Measurements from ENCODE around the gene OPCML. TPM values are rescaled to one million over a fixed set of nuclear protein-coding genes. Genes with fewer than 3 reads are reported as not detected.

Gene OPCML
- total RNA-seq, 1 experiment from 2014 or later: 0.58 TPM

DNA sequence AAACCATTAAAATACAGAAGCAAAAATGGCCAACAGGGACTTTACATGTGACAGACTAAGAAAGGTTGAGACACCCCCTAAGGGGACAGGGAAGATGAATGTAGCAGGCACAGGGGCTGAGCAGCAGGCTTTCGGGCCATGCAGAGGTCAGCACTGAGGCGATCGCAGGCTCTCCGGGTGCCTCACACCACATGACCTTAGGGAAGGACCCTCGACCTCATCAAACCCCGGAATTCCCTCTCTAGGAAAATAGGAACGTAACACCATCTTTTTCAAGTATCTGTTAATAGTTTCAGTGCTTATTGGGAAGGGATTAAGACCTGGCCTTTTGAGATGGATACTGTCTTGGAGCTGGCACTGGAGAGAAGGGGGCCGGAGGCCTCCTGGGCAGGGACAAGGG, 27.4 kb downstream of the OPCML start:
- H3K36me3 ChIP-seq: no peaks in the 10 kb centered on the region
- DNase-seq (ENCODE audit: low read depth in 1 of 2, low spot score in 2 of 2): no peak
- no peaks in the 10 kb centered on the region for H3K4me1 ChIP-seq (replicated peaks)
- no peaks in the 10 kb centered on the region for H3K27me3 ChIP-seq (replicated peaks)
- H3K9me3 ChIP-seq (replicated peaks): no peaks in the 10 kb centered on the region
- H3K4me3 ChIP-seq: no peak overlapping the region
- no peak overlapping the region for H3K27ac ChIP-seq

DNA sequence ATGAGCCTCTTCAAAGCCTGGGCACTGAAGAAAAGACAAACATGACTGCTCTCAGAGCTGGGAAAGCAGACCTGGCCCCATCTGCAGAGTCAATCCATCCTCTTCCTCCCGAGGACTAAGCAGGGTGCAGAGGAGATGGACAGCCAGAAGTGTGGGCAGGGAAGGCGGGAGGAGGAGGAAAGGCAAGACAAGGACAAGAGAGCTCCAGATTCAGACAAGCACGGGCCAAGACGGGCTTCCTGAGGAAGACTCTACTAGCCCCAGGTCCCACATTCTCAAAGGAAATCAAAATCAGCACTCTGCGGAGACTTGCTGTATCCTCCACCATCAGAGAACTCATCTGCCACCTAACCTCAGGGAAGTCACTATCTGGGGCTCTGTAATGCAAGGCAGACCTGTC, 28.5 kb downstream of the OPCML start:
- Histone ChIP-seq H3K4me3 (no peak overlapping the region), H3K9me3 (replicated peaks) (no peaks in the 10 kb centered on the region), H3K27ac (no peak overlapping the region), H3K36me3 (no peaks in the 10 kb centered on the region), H3K4me1 (replicated peaks) (no peaks in the 10 kb centered on the region), H3K27me3 (replicated peaks) (no peaks in the 10 kb centered on the region)
- no peak for DNase-seq (ENCODE audit: low read depth in 1 of 2, low spot score in 2 of 2)

DNA sequence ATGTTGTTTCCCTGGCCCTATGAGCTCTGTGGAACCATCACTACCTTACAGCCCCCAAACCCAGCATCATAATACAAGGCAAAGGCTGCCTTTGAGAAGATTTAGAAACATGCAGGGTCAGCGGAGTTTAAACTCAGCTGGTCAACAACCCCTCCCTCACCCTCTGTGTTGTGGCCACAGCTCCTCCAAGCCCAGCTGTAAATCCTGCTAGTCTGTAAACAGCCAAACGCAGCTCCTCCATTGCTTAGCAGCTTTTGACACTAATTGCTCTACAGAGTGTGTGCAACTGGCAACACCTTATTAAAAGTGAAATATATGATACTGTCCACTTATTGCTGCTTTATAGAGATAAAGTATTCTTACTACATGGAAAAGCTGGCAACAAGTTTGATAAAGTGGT, 29.1 kb downstream of the OPCML start:
- no peaks in the 10 kb centered on the region for H3K36me3 ChIP-seq

DNA sequence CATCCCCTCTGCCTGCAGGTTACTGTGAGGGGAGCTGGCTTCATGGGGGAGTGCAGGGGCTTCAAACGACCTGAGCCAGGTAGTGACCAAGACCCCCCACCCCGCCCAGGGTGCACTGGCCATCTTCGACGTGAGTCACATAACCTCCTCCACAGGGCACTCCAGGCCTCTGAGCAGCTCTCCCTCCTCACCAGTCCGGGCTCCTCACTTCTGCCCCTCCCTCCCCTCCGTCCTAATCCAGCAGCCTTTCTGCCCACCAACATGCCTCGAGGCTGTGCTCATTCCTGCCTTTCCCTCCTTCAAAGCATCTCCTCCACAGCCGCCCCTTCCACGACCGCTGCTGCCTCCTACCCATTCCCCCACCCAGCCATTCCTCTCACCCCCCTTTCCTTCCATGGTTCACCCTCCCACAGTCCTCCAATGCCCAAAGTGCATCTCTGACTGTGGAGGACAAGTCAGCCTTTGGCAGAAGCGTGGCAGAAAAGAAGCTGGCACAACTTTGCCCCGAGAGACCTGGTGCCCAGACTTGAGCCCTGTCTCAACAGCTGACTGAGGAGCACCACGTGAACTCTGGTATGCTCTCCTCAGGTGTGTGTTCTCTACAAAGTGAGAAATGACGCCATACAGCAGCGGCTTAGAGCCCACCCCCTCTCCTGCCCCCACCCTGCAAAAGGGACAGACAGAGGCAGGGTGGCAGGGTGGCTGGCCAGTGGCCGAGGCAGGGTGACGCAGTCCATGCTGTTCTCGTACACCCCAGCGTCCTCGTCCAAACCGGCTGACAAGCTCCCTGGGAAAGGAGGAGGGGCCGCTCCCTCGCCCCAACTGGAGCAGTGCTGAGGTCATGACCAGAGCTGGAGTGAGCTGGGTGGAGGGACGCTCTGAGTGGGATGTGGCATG, 30.4 kb downstream of the OPCML start:
- Histone ChIP-seq H3K4me1 (replicated peaks) (no peaks in the 10 kb centered on the region), H3K9me3 (replicated peaks) (no peaks in the 10 kb centered on the region), H3K4me3 (no peak overlapping the region), H3K27ac (no peak overlapping the region), H3K27me3 (replicated peaks) (no peaks in the 10 kb centered on the region), H3K36me3 (no peaks in the 10 kb centered on the region)
- no peak for DNase-seq (ENCODE audit: low read depth in 1 of 2, low spot score in 2 of 2)

More for the DNA sequence above, 29.1 kb downstream of the OPCML start:
- Histone ChIP-seq H3K27me3 (replicated peaks) (no peaks in the 10 kb centered on the region), H3K4me1 (replicated peaks) (no peaks in the 10 kb centered on the region), H3K4me3 (no peak overlapping the region), H3K27ac (no peak overlapping the region), H3K9me3 (replicated peaks) (no peaks in the 10 kb centered on the region)
- no peak for DNase-seq (ENCODE audit: low read depth in 1 of 2, low spot score in 2 of 2)

DNA sequence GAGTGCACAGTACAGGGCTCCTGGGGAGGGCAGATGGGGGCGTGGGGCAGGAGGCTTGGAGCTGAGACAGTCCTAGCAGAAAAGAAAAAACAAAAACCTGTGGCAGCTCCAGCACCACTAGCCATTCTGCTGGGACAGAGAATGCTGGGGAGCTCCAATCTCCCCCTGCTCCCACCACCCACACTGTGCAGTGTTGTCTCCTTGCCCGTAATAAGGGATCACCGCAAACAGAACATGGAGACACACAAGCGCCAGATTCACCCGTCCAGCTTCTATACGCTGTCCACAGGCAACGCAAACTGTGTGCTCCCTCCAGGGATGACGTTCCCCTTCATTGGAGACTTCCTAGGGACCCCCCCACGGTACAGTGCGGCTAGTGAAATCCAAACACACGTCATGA, 31.4 kb downstream of the OPCML start:
- H3K4me3 ChIP-seq: no peak overlapping the region
- DNase-seq (ENCODE audit: low read depth in 1 of 2, low spot score in 2 of 2): no peak
- no peaks in the 10 kb centered on the region for H3K4me1 ChIP-seq (replicated peaks)
- H3K36me3 ChIP-seq: no peaks in the 10 kb centered on the region
- H3K9me3 ChIP-seq (replicated peaks): no peaks in the 10 kb centered on the region
- no peak overlapping the region for H3K27ac ChIP-seq
- no peaks in the 10 kb centered on the region for H3K27me3 ChIP-seq (replicated peaks)

DNA sequence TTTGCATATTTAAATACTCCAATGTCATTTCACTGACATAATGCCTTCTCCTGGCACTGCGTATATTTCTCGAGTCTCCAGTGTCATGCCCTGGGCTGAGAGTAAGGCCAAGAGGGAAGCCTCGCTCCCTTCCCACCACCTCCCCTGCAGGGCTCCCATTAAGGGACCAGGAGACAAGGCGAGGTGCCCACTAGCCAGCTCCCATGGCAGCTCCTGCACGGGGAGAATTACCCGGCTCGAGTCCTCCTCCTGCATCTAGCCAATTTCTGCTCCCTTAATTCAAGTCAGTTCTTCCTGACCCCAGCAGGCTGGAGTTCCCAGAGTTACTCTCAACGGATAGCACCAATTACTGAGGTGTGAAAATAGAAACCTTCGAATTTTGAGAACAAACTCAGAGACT, 31.9 kb downstream of the OPCML start:
- H3K9me3 ChIP-seq (replicated peaks): no peaks in the 10 kb centered on the region
- no peak overlapping the region for H3K4me3 ChIP-seq
- H3K27me3 ChIP-seq (replicated peaks): no peaks in the 10 kb centered on the region
- H3K36me3 ChIP-seq: no peaks in the 10 kb centered on the region
- H3K4me1 ChIP-seq (replicated peaks): no peaks in the 10 kb centered on the region
- no peak for DNase-seq (ENCODE audit: low read depth in 1 of 2, low spot score in 2 of 2)
- H3K27ac ChIP-seq: no peak overlapping the region

DNA sequence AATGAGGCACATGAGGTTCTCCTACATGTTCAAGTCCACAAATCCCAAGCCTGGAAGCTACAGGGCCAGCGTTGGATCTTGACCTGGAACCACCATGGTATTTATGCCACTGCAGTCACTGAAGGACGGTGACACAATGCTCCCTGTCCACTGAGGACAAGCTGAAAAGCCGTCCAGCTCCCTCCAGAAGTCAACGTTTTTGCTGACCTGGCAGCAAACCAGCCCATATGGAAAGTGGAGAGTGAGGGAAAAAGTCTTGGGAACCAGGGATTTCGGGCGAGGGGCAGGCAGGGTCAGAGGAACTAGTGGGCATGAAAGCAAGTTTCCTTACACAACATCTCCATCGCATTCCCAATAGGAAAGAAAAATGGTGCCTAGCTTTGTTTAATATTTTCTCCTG, 33.3 kb downstream of the OPCML start:
- H3K9me3 ChIP-seq (replicated peaks): no peaks in the 10 kb centered on the region
- no peaks in the 10 kb centered on the region for H3K4me1 ChIP-seq (replicated peaks)
- DNase-seq (ENCODE audit: low read depth in 1 of 2, low spot score in 2 of 2): no peak
- H3K36me3 ChIP-seq: no peaks in the 10 kb centered on the region
- no peaks in the 10 kb centered on the region for H3K27me3 ChIP-seq (replicated peaks)
- no peak overlapping the region for H3K27ac ChIP-seq
- no peak overlapping the region for H3K4me3 ChIP-seq

DNA sequence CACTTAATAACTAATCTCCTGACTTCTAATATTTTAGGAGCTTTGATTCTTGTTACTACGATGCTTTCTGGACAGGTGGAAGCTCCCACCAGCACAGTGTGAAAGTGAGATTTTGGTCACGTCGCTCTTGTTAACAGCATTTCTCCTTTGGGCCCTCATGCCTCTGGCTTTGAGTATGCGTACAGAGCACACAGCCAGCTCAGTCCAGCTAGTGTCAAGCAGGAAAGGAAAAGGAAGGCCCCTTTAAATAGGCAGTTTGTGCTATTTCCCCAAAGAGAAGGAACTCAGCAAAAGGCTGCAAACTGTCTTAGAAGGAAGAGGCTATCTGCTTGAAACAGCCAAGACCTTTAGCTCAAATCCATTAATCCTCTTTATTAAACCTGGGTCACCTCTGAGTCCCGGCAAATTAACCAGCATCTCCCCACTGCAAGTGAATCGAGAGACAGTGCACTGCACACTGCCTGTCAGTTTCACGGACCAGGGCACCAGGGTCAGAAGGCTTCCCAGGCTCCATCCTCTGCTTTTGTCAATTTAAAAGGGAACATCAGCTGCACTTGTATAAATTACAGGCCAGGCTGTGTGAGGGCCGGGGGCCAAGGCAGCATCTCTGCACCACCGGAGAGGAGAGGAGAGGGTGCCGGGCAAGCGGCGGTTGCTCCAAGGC, 34.7 kb downstream of the OPCML start:
- no peak for DNase-seq (ENCODE audit: low read depth in 1 of 2, low spot score in 2 of 2)
- Histone ChIP-seq H3K27me3 (replicated peaks) (no peaks in the 10 kb centered on the region), H3K27ac (no peak overlapping the region), H3K36me3 (no peaks in the 10 kb centered on the region), H3K4me3 (no peak overlapping the region), H3K9me3 (replicated peaks) (no peaks in the 10 kb centered on the region), H3K4me1 (replicated peaks) (no peaks in the 10 kb centered on the region)

DNA sequence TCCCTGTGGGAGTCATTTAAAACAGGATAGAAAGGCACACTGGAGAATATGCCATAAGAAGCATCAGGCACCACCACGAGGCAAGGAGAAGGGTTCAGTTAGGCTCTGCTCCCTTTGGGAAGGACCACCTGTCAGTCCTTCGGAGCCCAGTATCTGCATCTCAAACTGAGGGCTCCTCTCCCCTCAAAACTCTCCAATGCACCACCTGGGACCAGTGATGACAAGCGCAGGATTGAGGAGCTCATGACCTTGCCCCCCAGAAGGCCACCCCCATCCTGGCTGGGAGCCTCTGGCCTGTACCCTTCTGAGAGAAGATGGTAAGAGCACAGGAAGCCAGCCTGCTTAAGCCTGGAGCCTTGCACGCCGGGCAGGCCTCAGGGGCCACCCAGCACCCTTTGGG, 39.4 kb downstream of the OPCML start:
- H3K9me3 ChIP-seq (replicated peaks): no peaks in the 10 kb centered on the region
- H3K27ac ChIP-seq: no peak overlapping the region
- no peaks in the 10 kb centered on the region for H3K27me3 ChIP-seq (replicated peaks)
- no peak for DNase-seq (ENCODE audit: low read depth in 1 of 2, low spot score in 2 of 2)
- H3K4me1 ChIP-seq (replicated peaks): no peaks in the 10 kb centered on the region
- H3K36me3 ChIP-seq: no peaks in the 10 kb centered on the region
- H3K4me3 ChIP-seq: no peak overlapping the region

DNA sequence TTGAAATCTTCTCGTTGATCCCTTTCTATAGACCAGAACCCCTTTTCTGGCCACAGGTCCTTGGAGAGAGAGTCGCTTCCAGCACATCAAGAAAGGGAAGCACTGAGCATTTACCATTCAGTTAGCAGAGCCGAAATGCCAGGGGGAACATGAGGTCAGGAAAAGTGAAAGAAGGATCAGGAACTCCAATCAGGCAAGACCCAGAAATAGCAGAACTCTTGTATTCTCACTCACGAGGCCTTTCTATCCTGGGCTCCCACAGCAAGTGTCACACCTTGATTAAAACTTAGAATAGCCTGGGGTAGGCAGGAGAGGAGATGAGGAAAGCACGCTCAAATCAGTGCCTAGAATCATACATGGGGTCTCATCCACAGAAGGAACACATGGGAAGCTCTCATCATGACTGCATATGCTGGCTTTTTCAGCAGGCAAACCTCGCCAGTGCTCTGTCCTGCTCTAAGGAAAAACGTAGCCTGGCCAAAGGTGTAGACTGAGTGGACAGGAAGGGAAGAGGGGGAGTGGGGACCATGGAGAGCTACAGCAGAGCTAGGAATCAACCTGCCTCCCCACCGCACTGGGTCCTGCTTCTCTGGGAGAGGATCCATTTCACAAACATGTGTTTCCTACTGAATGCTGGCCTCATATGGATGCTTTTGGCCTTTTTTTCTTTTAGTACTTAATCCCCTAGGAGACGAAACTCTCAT, 40.5 kb downstream of the OPCML start:
- Histone ChIP-seq H3K36me3 (no peaks in the 10 kb centered on the region), H3K9me3 (replicated peaks) (no peaks in the 10 kb centered on the region), H3K4me3 (no peak overlapping the region), H3K27me3 (replicated peaks) (no peaks in the 10 kb centered on the region), H3K27ac (no peak overlapping the region), H3K4me1 (replicated peaks) (no peaks in the 10 kb centered on the region)
- DNase-seq (ENCODE audit: low read depth in 1 of 2, low spot score in 2 of 2): no peak

DNA sequence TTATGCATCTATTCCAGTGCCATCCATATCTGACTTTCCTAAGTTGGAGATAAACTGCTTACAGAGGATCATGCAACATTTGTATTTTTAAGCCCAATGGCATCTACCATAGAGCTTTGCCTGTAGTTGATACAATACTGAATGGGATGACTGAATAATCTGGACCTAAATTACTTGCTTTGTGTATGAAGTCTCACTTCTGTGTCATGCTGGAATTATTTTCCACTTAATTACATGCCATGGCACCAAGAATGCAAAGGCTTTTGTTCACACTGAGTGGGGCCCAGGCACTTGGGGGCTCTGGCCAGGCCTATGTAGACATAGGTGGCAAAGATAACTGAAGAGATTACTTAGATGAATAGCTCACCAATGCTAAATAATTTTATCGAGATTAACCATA, 51.6 kb downstream of the OPCML start:
- no peak for DNase-seq (ENCODE audit: low read depth in 1 of 2, low spot score in 2 of 2)
- no peaks in the 10 kb centered on the region for H3K4me1 ChIP-seq (replicated peaks)
- no peak overlapping the region for H3K27ac ChIP-seq
- H3K36me3 ChIP-seq: no peaks in the 10 kb centered on the region
- H3K27me3 ChIP-seq (replicated peaks): no peaks in the 10 kb centered on the region
- H3K4me3 ChIP-seq: no peak overlapping the region
- H3K9me3 ChIP-seq (replicated peaks): no peaks in the 10 kb centered on the region

DNA sequence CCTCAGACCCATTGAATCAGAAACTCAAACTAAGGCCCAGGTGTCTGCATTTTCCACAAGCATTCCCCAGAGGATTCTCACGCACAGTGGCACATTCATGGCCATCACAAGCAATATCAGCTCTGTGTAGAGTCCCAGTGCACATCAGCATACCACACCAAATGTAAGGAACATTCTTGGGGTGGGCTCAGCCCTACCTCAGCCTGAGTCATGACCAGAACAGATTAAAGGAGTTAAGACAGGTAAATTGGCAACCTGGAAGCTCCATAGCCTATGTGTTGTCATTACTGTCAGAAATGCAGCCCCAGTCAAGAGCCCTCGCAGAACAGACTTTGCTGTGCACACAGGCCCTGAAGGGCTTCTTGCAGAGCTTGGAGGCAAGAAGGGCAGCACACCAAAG, 53.1 kb downstream of the OPCML start:
- H3K27ac ChIP-seq: no peak overlapping the region
- H3K4me1 ChIP-seq (replicated peaks): no peaks in the 10 kb centered on the region
- H3K9me3 ChIP-seq (replicated peaks): no peaks in the 10 kb centered on the region
- H3K36me3 ChIP-seq: no peaks in the 10 kb centered on the region
- H3K4me3 ChIP-seq: no peak overlapping the region
- no peak for DNase-seq (ENCODE audit: low read depth in 1 of 2, low spot score in 2 of 2)
- no peaks in the 10 kb centered on the region for H3K27me3 ChIP-seq (replicated peaks)

DNA sequence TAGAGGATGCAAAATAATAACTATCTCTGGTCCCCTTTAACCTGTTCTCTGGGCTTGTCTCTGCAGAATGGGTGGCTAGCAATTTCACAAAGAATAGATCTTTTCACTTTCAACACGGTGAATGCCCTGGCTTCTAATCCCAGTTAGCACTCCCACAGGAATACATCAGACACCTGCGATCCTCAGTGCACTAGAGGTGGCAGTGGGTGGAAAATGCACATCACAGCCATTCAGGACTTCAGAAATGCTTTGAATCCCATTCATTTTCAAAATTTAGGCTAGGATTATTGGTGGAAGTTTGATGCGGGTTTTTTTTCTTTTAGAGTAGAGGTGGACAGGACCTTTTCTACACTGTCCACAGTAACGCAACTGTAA, 55.1 kb downstream of the OPCML start:
- Histone ChIP-seq H3K27me3 (replicated peaks) (no peaks in the 10 kb centered on the region), H3K27ac (no peak overlapping the region), H3K9me3 (replicated peaks) (no peaks in the 10 kb centered on the region), H3K36me3 (no peaks in the 10 kb centered on the region), H3K4me3 (no peak overlapping the region), H3K4me1 (replicated peaks) (no peaks in the 10 kb centered on the region)
- DNase-seq (ENCODE audit: low read depth in 1 of 2, low spot score in 2 of 2): no peak

DNA sequence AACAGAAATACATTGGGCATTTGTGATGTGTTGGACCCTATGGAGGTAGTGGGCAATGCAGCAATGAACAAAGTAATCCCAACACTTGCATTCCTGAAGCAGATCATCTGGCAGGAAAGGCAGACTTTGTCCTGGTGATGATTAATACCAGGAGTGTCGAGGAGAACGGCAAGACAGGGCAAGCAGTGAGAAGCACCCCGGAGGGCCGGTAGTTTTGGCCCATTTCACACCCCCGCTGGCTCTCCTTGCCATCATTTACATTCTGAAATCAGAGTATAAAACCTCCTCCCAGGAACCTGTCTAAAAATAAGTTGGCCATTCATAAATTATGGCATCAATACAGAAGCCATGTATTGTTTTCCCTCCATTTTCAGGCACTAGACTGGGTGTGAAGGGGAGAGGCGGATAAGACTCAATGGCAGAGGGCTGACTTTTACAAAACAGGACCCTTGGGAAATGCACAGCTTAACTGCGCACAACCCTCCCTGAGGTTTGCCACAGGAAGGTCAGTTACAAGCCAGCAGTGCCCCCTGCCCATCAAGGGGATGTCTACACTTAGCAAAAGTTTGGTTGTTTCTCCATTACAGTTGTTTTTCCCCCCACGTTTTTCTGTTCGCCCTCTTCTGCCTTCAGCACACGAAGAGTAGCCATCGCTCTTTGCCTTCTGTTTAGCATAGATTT, 55.6 kb downstream of the OPCML start:
- H3K4me1 ChIP-seq (replicated peaks): no peaks in the 10 kb centered on the region

More for the DNA sequence above, 55.6 kb downstream of the OPCML start:
- H3K27me3 ChIP-seq (replicated peaks): no peaks in the 10 kb centered on the region
- no peaks in the 10 kb centered on the region for H3K36me3 ChIP-seq
- no peak overlapping the region for H3K4me3 ChIP-seq
- no peaks in the 10 kb centered on the region for H3K9me3 ChIP-seq (replicated peaks)
- no peak overlapping the region for H3K27ac ChIP-seq
- DNase-seq (ENCODE audit: low read depth in 1 of 2, low spot score in 2 of 2): no peak
